ENCODE data around the gene PSMB4. TPM values are rescaled to one million over a fixed set of nuclear protein-coding genes. Genes with fewer than 3 reads are reported as not detected.
A peak's percentile ranks its signal among the peaks of the same experiment; 100 is the strongest.

The PSMB4 gene
- polyA plus RNA-seq, 1 donor (not counting 4 experiments of a cell fraction or from before 2014, with no cell fraction given): 340 TPM

GRCh38 chr1:151371370-151372057, 27.9 kb upstream of the PSMB4 start:
- no peak overlapping the region for H3K9ac ChIP-seq (ENCODE audit: control insufficient read depth, extremely low read depth, insufficient read depth, low read length)
- H3K4me3 ChIP-seq (ENCODE audit: control insufficient read depth in 2 of 3, extremely low read depth in 1 of 3, insufficient read depth in 2 of 3, low read depth in 1 of 3, low read length in 3 of 3): no peak overlapping the region
- peaks cover 4% of the 10 kb centered on the region for H3K4me1 ChIP-seq (ENCODE audit: control insufficient read depth, extremely low read depth, insufficient read depth, low read length)

GRCh38 chr1:151372058-151372934, 27.1 kb upstream of the PSMB4 start, which contains the start of gene SELENBP1:
TSS of gene SELENBP1 (minus strand) at chr1:151372705. CDS start at chr1:151372641, 64 bp downstream.
- dilution Hi-C loops (cut with MboI; ENCODE audit: extremely low pct_ligation_motif_present, low sequenced_read_pairs): no loop called here
- Histone ChIP-seq H3K9me1 (ENCODE audit: control insufficient read depth, extremely low read depth, insufficient read depth, low read length) (no peaks in the 10 kb centered on the region), H3K36me3 (ENCODE audit: control insufficient read depth in 2 of 2, extremely low read depth in 1 of 2, insufficient read depth in 2 of 2, low read length in 2 of 2) (no peaks in the 10 kb centered on the region), H3K4me1 (ENCODE audit: control insufficient read depth, extremely low read depth, insufficient read depth, low read length) (peaks cover 4% of the 10 kb centered on the region), H3K79me2 (ENCODE audit: control insufficient read depth, insufficient read depth, low read length) (no peaks in the 10 kb centered on the region), H3K27ac (ENCODE audit: control insufficient read depth, insufficient read depth, low read length) (no peak within 1 kb of the TSS), H3K27me3 (ENCODE audit: control insufficient read depth, extremely low read depth, insufficient read depth, low read length) (no peaks in the 10 kb centered on the region), H2AFZ (ENCODE audit: control insufficient read depth, low read length) (no peak within 1 kb of the TSS), H3K9me3 (ENCODE audit: control insufficient read depth, low read depth, low read length) (no peaks in the 10 kb centered on the region), H3K4me2 (ENCODE audit: control insufficient read depth, extremely low read depth, insufficient read depth, low read depth, low read length) (peak within 1 kb of the TSS; percentile 33), H3K9ac (ENCODE audit: control insufficient read depth, extremely low read depth, insufficient read depth, low read length) (no peak within 1 kb of the TSS), H3K4me3 (ENCODE audit: control insufficient read depth in 2 of 3, extremely low read depth in 1 of 3, insufficient read depth in 2 of 3, low read depth in 1 of 3, low read length in 3 of 3) (no peak within 1 kb of the TSS), H4K20me1 (ENCODE audit: control insufficient read depth, extremely low read depth, insufficient read depth, low read length) (no peaks in the 10 kb centered on the region)
- DNase-seq (ENCODE audit: low read depth, low spot score) (no peak), FAIRE-seq (no peak)
- TF ChIP-seq CTCF (optimal IDR thresholded peaks at IDR 0.05 in 1 of 3, IDR thresholded peaks at IDR 0.05 in 1 of 3, conservative IDR thresholded peaks at IDR 0.05 in 1 of 3; ENCODE audit: extremely low read depth in 1 of 3, insufficient read depth in 2 of 3, low read length in 3 of 3) (no peak), EZH2 (IDR thresholded peaks at IDR 0.05; ENCODE audit: low read length) (no peak)

More at GRCh38 chr1:151371370-151372057, 27.9 kb upstream of the PSMB4 start:
- H2AFZ ChIP-seq (ENCODE audit: control insufficient read depth, low read length): no peak overlapping the region
- TF ChIP-seq CTCF (optimal IDR thresholded peaks at IDR 0.05 in 1 of 3, IDR thresholded peaks at IDR 0.05 in 1 of 3, conservative IDR thresholded peaks at IDR 0.05 in 1 of 3; ENCODE audit: extremely low read depth in 1 of 3, insufficient read depth in 2 of 3, low read length in 3 of 3) (no peak), EZH2 (IDR thresholded peaks at IDR 0.05; ENCODE audit: low read length) (no peak)
- no peak for DNase-seq (ENCODE audit: low read depth, low spot score)
- H3K9me1 ChIP-seq (ENCODE audit: control insufficient read depth, extremely low read depth, insufficient read depth, low read length): no peaks in the 10 kb centered on the region
- dilution Hi-C loops (cut with MboI; ENCODE audit: extremely low pct_ligation_motif_present, low sequenced_read_pairs): no loop called here
- H3K4me2 ChIP-seq (ENCODE audit: control insufficient read depth, extremely low read depth, insufficient read depth, low read depth, low read length): no peak overlapping the region
- H3K9me3 ChIP-seq (ENCODE audit: control insufficient read depth, low read depth, low read length): no peaks in the 10 kb centered on the region
- no peaks in the 10 kb centered on the region for H4K20me1 ChIP-seq (ENCODE audit: control insufficient read depth, extremely low read depth, insufficient read depth, low read length)
- no peak for FAIRE-seq
- no peak overlapping the region for H3K27ac ChIP-seq (ENCODE audit: control insufficient read depth, insufficient read depth, low read length)
- H3K27me3 ChIP-seq (ENCODE audit: control insufficient read depth, extremely low read depth, insufficient read depth, low read length): no peaks in the 10 kb centered on the region
- no peaks in the 10 kb centered on the region for H3K36me3 ChIP-seq (ENCODE audit: control insufficient read depth in 2 of 2, extremely low read depth in 1 of 2, insufficient read depth in 2 of 2, low read length in 2 of 2)
- no peaks in the 10 kb centered on the region for H3K79me2 ChIP-seq (ENCODE audit: control insufficient read depth, insufficient read depth, low read length)

Data from keratinocyte (primary cell).